Measurements from ENCODE around the gene MB. TPM values are rescaled to one million over a fixed set of nuclear protein-coding genes. Genes with fewer than 3 reads are reported as not detected.

The MB gene
- total RNA-seq, 4 donors from 2014 or later, result 1.0 to 12.9 (median 2.5) TPM; not detected in 1

DNA sequence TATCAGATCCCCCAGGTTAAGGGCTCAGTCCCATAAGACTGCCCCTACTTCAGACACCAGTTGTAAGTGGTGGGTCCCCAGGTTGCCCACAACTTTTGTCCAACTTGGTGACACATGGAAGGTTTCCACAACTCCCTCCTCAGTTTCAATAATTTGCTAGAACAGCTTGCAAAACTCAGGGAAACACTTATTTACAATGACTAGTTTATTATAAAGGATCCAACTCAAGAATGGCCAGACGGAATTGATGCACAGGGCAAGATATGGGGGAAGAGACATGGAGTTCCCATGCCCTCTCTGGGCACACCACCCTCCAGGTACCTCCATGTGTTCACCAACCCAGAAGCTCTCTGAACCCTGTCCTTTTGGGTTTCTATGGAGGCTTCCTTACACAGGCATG, 36.7 kb upstream of the MB start:
- WGBS, 2 donors (ENCODE audit: low coverage in 1 of 2), result 67 to 88% methylated on average over 1 of the region's 1 CpG
- ATAC-seq, result no peak
- TF ChIP-seq, protein P1, sequence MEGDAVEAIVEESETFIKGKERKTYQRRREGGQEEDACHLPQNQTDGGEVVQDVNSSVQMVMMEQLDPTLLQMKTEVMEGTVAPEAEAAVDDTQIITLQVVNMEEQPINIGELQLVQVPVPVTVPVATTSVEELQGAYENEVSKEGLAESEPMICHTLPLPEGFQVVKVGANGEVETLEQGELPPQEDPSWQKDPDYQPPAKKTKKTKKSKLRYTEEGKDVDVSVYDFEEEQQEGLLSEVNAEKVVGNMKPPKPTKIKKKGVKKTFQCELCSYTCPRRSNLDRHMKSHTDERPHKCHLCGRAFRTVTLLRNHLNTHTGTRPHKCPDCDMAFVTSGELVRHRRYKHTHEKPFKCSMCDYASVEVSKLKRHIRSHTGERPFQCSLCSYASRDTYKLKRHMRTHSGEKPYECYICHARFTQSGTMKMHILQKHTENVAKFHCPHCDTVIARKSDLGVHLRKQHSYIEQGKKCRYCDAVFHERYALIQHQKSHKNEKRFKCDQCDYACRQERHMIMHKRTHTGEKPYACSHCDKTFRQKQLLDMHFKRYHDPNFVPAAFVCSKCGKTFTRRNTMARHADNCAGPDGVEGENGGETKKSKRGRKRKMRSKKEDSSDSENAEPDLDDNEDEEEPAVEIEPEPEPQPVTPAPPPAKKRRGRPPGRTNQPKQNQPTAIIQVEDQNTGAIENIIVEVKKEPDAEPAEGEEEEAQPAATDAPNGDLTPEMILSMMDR (IDR thresholded peaks at IDR 0.05), result no peak
- TF ChIP-seq EP300 (IDR thresholded peaks at IDR 0.05) (no peak), POLR2A (IDR thresholded peaks at IDR 0.05) (no peak), POLR2AphosphoS5 (IDR thresholded peaks at IDR 0.05) (no peak)

DNA sequence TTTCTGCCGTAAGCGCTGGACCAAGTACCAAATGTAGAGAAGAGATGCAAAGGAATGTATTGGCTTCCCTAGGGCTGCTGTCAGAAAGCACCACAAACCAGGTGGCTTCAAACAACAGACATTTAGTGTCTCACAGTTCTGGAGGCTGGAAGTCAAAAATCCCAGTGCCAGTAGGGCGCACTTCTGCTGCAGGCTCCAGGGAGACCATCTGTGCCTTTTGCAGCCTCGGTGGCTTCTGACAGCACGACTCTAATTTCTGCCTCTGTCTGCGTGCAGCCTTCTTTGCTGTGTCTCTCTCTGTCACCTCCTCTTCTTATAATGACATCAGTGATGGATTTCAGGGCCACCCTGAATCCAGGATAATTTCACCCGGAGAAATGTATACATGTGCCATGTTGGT, 34.0 kb upstream of the MB start:
- Histone ChIP-seq H3K4me1 (peaks cover 5 to 45% (median 25%) of the 10 kb centered on the region in 3 donors), H3K27me3 (no peaks in the 10 kb centered on the region), H3K4me3 (no peak overlapping the region), H3K9me3 (no peaks in the 10 kb centered on the region), H3K36me3 (peaks cover 0 to 6% of the 10 kb centered on the region in 2 donors), H3K27ac (no peak overlapping the region)
- 94 to 95% methylated on average over 7 of the region's 7 CpGs for WGBS, 2 donors (ENCODE audit: low coverage in 1 of 2)
- TF ChIP-seq POLR2A (IDR thresholded peaks at IDR 0.05) (no peak), EP300 (IDR thresholded peaks at IDR 0.05) (no peak)
- ATAC-seq, result no peak

More for the DNA sequence above, 36.7 kb upstream of the MB start:
- no peak overlapping the region for H3K27ac ChIP-seq
- H3K4me1 ChIP-seq, result peaks cover 5 to 25% (median 16%) of the 10 kb centered on the region in 3 donors
- no peak overlapping the region for H3K4me3 ChIP-seq
- peaks cover 0 to 33% of the 10 kb centered on the region in 2 donors for H3K36me3 ChIP-seq
- H3K9me3 ChIP-seq, result no peaks in the 10 kb centered on the region
- no peaks in the 10 kb centered on the region for H3K27me3 ChIP-seq

GRCh38 chr22:35649636-35650250, 32.6 kb upstream of the MB start:
- TF ChIP-seq POLR2A (IDR thresholded peaks at IDR 0.05), result no peak
- TF ChIP-seq POLR2AphosphoS5 (IDR thresholded peaks at IDR 0.05), result no peak
- Histone ChIP-seq H3K4me1 (peaks cover 5 to 45% (median 25%) of the 10 kb centered on the region in 3 donors), H3K27ac (peak overlapping the region in 2 of 4 donors; percentile 87 to 89), H3K36me3 (no peaks in the 10 kb centered on the region), H3K4me3 (peak overlapping the region in 1 of 2 donors; percentile 60), H3K27me3 (no peaks in the 10 kb centered on the region), H3K9me3 (no peaks in the 10 kb centered on the region)
- WGBS, 2 donors (ENCODE audit: low coverage in 1 of 2), result 74 to 77% methylated on average over 3 to 6 of the region's 7 CpGs
- no peak for ATAC-seq

DNA sequence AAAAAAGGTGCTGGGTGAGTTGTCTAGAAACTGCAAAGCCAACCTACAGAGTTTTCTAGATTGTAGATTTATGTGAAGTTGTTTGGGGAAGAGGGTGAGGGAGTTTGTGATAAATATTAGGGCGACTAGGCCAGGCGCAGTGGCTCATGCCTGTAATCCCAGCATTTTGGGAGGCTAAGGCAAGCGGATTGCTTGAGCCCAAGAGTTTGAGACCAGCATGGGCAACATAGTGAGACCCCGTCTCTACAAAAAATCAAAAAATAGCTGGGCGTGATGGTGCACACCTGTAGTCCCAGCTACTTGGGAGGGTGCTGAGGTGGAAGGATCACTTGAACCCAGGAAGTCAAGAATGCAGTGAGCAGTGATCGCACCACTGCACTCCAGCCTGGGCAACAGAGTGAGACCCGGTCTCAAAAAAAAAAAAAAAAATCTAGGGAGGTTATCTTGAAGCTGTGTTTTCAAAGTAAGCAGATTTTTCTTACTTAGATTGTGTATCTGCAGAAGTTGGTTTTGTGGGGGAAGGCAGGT, 32.0 kb upstream of the MB start:
- TF ChIP-seq POLR2A (IDR thresholded peaks at IDR 0.05), result no peak
- peak overlapping the region in 3 of 4 donors; percentile 73 to 89 (median 87) for H3K27ac ChIP-seq
- WGBS, 2 donors (ENCODE audit: low coverage in 1 of 2), result 63 to 68% methylated on average over 3 to 6 of the region's 7 CpGs
- no peaks in the 10 kb centered on the region for H3K9me3 ChIP-seq
- H3K36me3 ChIP-seq, result no peaks in the 10 kb centered on the region
- peak overlapping the region; percentile 60 to 100 for H3K4me3 ChIP-seq
- H3K4me1 ChIP-seq, result peaks cover 5 to 45% (median 25%) of the 10 kb centered on the region in 3 donors
- no peak for ATAC-seq
- H3K27me3 ChIP-seq, result no peaks in the 10 kb centered on the region

DNA sequence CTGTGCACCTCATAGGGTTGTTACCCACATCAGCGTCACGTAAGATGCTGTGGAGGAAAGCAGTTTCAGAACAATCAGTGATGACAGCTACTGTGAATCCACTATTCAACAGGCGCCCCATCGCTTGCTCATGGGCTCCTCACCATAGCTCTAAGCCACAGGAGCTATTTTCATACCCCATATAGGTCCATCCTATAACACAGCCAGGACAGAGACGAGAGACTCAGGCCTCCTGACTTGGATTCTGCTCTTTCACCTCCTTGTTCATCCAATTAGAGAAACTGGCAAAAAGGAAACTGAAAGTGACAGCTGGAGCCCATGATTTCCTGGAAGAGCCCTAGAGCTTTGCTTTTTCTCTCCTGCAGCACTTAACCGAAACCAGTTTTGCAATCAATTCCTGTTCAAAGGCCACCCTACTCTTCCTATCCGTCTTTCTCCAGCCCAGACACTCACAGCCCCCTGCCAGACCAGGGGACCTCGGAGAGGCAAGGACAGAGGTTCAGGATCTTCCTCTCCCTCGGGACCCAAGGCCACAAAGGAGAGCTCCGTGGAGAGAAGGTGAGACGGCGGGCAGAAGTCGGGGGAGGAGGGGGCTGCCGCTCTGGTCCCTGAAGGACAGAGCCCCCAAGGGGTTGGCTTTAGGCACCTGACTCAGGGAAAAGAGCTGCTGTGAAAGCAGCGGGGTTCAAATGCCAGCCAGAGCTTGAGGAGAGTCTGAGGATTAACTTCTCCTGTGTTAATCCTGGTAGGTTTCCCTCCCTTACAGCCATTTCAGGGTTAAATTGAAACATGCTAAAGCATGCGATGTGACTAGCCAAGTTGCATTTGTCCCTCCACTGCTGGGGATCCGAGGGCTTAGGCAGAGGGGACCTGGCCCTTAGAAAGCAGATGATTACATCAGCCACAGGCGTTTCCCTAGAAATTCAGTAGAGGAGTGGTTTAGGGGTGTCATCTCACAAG, 31.2 kb upstream of the MB start, which contains the start of gene APOL6:
APOL6 (plus strand) TSS at position 381 of the 960 bp plus-strand sequence. CDS start 7,980 bp downstream, outside the sequence.
- ATAC-seq, result peak; percentile 71
- 9% methylated on average over 10 to 13 of the region's 18 CpGs for WGBS, 2 donors (ENCODE audit: low coverage in 1 of 2)
- no peak for TF ChIP-seq POLR2A (IDR thresholded peaks at IDR 0.05)
- TF ChIP-seq POLR2AphosphoS5 (IDR thresholded peaks at IDR 0.05), result peak; percentile 75

DNA sequence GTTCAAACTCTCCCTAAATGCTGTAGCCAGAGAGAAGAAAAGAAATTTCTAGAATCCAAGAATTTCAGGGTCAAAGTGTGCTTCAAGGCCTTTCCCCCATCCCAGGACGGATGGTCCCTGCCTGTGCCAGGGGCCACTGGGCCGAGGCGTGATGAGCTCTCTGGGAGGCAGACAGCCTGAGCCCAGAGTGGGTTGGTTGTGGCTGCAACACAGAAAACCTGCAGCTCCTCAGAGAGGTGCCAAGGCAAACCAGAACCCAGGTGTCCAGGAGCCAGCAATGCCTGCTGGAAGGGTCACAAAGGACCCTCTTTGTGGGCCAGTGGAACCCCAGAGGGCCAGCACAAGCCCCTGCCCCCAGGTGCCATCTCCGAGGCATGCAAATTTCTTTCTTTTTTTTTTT, 28.5 kb upstream of the MB start:
- no peak for ATAC-seq
- Histone ChIP-seq H3K27ac (no peak overlapping the region), H3K4me3 (no peak overlapping the region), H3K36me3 (no peaks in the 10 kb centered on the region), H3K4me1 (peaks cover 5 to 46% (median 25%) of the 10 kb centered on the region in 3 donors), H3K27me3 (no peaks in the 10 kb centered on the region), H3K9me3 (no peaks in the 10 kb centered on the region)
- 75% methylated on average over 1 of the region's 4 CpGs; no CpG with 5 or more reads in 1 of the 2 donors for WGBS, 2 donors (ENCODE audit: low coverage in 1 of 2)
- no peak for TF ChIP-seq POLR2AphosphoS5 (IDR thresholded peaks at IDR 0.05)
- TF ChIP-seq, protein P1 (IDR thresholded peaks at IDR 0.05), result no peak
- no peak for TF ChIP-seq POLR2A (IDR thresholded peaks at IDR 0.05)
- no peak for TF ChIP-seq EP300 (IDR thresholded peaks at IDR 0.05)

More for the DNA sequence above, 31.2 kb upstream of the MB start, which contains the start of gene APOL6:
- Histone ChIP-seq H3K9me3 (no peaks in the 10 kb centered on the region), H3K27ac (peak within 1 kb of the TSS; percentile 73 to 97 (median 88)), H3K27me3 (no peaks in the 10 kb centered on the region), H3K36me3 (no peaks in the 10 kb centered on the region), H3K4me3 (peak within 1 kb of the TSS; percentile 60 to 100), H3K4me1 (peaks cover 5 to 45% (median 25%) of the 10 kb centered on the region in 3 donors)
